WTC11 (cell line): Measurements from ENCODE around the gene TRMT11. TPM values are rescaled to one million over a fixed set of nuclear protein-coding genes. Genes with fewer than 3 reads are reported as not detected.

Experiments used
- ATAC-seq: fragments of 200-7000 bp; cut with Tn5 transposase; 2 replicates; pipeline ENCODE4 v1.10.0; 2021; ENCODE audit warnings: mild to moderate bottlenecking, moderate library complexity
- CTCF ChIA-PET: fragments of 300-600 bp; sonication (Branson Sonifier 250); formaldehyde crosslinking; loops from one replicate; lab custom pipeline; 2021; ENCODE audit warnings: antibody characterized with exemption; lab: Charles Lee
- POLR2A ChIA-PET: fragments of 350-600 bp; sonication (Branson Sonifier 250); formaldehyde crosslinking; loops from one replicate; lab custom pipeline; 2021; ENCODE audit warnings: antibody characterized with exemption; lab: Charles Lee
- DNase-seq: peaks from one replicate; pipeline ENCODE4 v3.0.0; 2021; ENCODE audit warnings: low spot score
- H3K27ac Mint-ChIP-seq: 2 replicates; pipeline ENCODE4 v1.8.0; 2021; ENCODE audit warnings: mixed read lengths
- H3K27me3 Mint-ChIP-seq: 2 replicates; pipeline ENCODE4 v1.8.0; 2021; ENCODE audit warnings: low read depth, mild to moderate bottlenecking, moderate library complexity, mixed read lengths
- H3K36me3 Mint-ChIP-seq: 2 replicates; pipeline ENCODE4 v1.8.0; 2021; ENCODE audit warnings: mixed read lengths
- H3K4me1 Mint-ChIP-seq: 2 replicates; pipeline ENCODE4 v1.8.0; 2022; ENCODE audit warnings: mixed read lengths
- H3K4me3 Mint-ChIP-seq: 2 replicates; pipeline ENCODE4 v1.8.0; 2021; ENCODE audit warnings: mild to moderate bottlenecking, moderate library complexity, mixed read lengths
- H3K9me3 Mint-ChIP-seq: 2 replicates; pipeline ENCODE4 v1.8.0; 2021; ENCODE audit warnings: mixed read lengths
- FOXJ3 ChIP-seq: sonication (generic); formaldehyde crosslinking; IDR thresholded peaks from 2 replicates; pipeline ENCODE4 v1.9.0; 2021; ENCODE audit warnings: missing genetic modification reagents, mild to moderate bottlenecking, borderline replicate concordance
- GABPB1 ChIP-seq: sonication (generic); formaldehyde crosslinking; IDR thresholded peaks from 2 replicates; pipeline ENCODE4 v1.8.1; 2023; ENCODE audit warnings: mild to moderate bottlenecking, missing genetic modification reagents
- GTF2I ChIP-seq: fragments of 250-450 bp; sonication (Bioruptor Pico); conservative IDR thresholded peaks from 2 replicates; pipeline ENCODE4 v1.4.0; 2021; ENCODE audit warnings: mild to moderate bottlenecking
- HMGA2 ChIP-seq: fragments of 250-450 bp; sonication (Bioruptor Pico); IDR thresholded peaks from 2 replicates; pipeline ENCODE4 v1.4.0; 2021; ENCODE audit warnings: mild to moderate bottlenecking, moderate library complexity
- JAZF1 ChIP-seq: fragments of 250-450 bp; sonication (Bioruptor Pico); IDR thresholded peaks from 2 replicates; pipeline ENCODE4 v1.9.0; 2021; ENCODE audit warnings: moderate library complexity, mild to moderate bottlenecking, inconsistent platforms
- KAT7 ChIP-seq: sonication (generic); formaldehyde crosslinking; IDR thresholded peaks from 2 replicates; pipeline ENCODE4 v1.8.1; 2023; ENCODE audit warnings: missing genetic modification reagents, mild to moderate bottlenecking, borderline replicate concordance
- NR2C2 ChIP-seq: sonication (generic); formaldehyde crosslinking; IDR thresholded peaks from 2 replicates; pipeline ENCODE4 v1.8.0; 2022; ENCODE audit warnings: mild to moderate bottlenecking, missing genetic modification reagents
- PRRX2 ChIP-seq: fragments of 250-450 bp; sonication (Bioruptor Pico); IDR thresholded peaks from 2 replicates; pipeline ENCODE4 v1.8.0; 2021; ENCODE audit warnings: mild to moderate bottlenecking
- RELA ChIP-seq: sonication (generic); formaldehyde crosslinking; IDR thresholded peaks from 2 replicates; pipeline ENCODE4 v1.8.1; 2022; ENCODE audit warnings: missing genetic modification reagents, mild to moderate bottlenecking, borderline replicate concordance
- TEAD4 ChIP-seq: sonication (generic); formaldehyde crosslinking; IDR thresholded peaks from 2 replicates; pipeline ENCODE4 v1.8.0; 2022; ENCODE audit warnings: mild to moderate bottlenecking, missing genetic modification reagents
- ZNF138 ChIP-seq: sonication (generic); formaldehyde crosslinking; conservative IDR thresholded peaks from 2 replicates; pipeline ENCODE4 v1.8.1; 2022; ENCODE audit warnings: mild to moderate bottlenecking, moderate library complexity, missing genetic modification reagents
- ZSCAN18 ChIP-seq: fragments of 250-450 bp; sonication (Bioruptor Pico); IDR thresholded peaks from 2 replicates; pipeline ENCODE4 v2.1.2; 2022; ENCODE audit warnings: mild to moderate bottlenecking, moderate library complexity
- total RNA-seq: library from RNA; stranded (reverse); gene quantifications from 3 replicates; pipeline ENCODE4 v1.2.3, GENCODE V29; 2021
- TF ChIP-seq, protein P1 (sequence below): sonication (generic); formaldehyde crosslinking; IDR thresholded peaks from 2 replicates; pipeline ENCODE4 v1.8.0; 2022; ENCODE audit warnings: mild to moderate bottlenecking, missing genetic modification reagents
- TF ChIP-seq, protein P2 (sequence below): sonication (generic); formaldehyde crosslinking; IDR thresholded peaks from 2 replicates; pipeline ENCODE4 v1.8.0; 2023; ENCODE audit warnings: missing genetic modification reagents, mild to moderate bottlenecking, borderline replicate concordance
- TF ChIP-seq, protein P3 (sequence below): sonication (generic); formaldehyde crosslinking; IDR thresholded peaks from 2 replicates; pipeline ENCODE4 v1.8.1; 2022; ENCODE audit warnings: low read depth, missing genetic modification reagents, borderline replicate concordance
- TF ChIP-seq, protein P4 (sequence below): fragments of 250-450 bp; sonication (Bioruptor Pico); IDR thresholded peaks from 2 replicates; pipeline ENCODE4 v1.8.0; 2021; ENCODE audit warnings: mild to moderate bottlenecking

Gene TRMT11
- total RNA-seq, 1 experiment from 2014 or later = 32.3 TPM

DNA sequence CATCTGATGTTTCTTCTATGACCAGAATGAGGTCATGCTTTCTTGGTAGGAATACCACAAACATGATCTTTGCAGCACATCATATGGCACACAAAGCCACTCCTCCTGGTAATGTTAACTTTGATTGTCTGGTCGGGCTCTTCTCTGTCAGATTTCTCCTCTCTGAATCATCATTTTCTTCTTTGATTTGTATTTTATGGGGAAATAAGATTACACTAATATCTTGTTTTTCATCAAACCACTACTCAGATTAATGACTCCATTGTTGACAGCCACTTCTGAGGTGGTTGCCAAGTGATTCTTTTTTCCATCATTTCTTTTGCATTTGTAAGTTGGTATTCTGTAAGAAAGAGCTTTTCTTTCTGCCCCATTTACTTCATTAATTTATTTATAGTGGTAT lies 29.5 kb downstream of the TRMT11 start:
- Mint-ChIP-seq H3K4me3 (no peak overlapping the region), H3K27me3 (no peaks in the 10 kb centered on the region), H3K27ac (no peak overlapping the region), H3K4me1 (no peaks in the 10 kb centered on the region), H3K36me3 (peaks cover 52% of the 10 kb centered on the region), H3K9me3 (no peaks in the 10 kb centered on the region)
- POLR2A ChIA-PET = no interaction called here
- TF ChIP-seq, protein P1, sequence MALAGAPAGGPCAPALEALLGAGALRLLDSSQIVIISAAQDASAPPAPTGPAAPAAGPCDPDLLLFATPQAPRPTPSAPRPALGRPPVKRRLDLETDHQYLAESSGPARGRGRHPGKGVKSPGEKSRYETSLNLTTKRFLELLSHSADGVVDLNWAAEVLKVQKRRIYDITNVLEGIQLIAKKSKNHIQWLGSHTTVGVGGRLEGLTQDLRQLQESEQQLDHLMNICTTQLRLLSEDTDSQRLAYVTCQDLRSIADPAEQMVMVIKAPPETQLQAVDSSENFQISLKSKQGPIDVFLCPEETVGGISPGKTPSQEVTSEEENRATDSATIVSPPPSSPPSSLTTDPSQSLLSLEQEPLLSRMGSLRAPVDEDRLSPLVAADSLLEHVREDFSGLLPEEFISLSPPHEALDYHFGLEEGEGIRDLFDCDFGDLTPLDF (CRISPR knock-in tag) = no peak
- TF ChIP-seq GABPB1 (no peak), FOXJ3 (CRISPR knock-in tag) (no peak), KAT7 (no peak), PRRX2 (no peak), GTF2I (no peak), HMGA2 (CRISPR knock-in tag) (no peak), NR2C2 (no peak), ZSCAN18 (CRISPR knock-in tag) (no peak), RELA (CRISPR knock-in tag) (no peak)
- TF ChIP-seq, protein P2, sequence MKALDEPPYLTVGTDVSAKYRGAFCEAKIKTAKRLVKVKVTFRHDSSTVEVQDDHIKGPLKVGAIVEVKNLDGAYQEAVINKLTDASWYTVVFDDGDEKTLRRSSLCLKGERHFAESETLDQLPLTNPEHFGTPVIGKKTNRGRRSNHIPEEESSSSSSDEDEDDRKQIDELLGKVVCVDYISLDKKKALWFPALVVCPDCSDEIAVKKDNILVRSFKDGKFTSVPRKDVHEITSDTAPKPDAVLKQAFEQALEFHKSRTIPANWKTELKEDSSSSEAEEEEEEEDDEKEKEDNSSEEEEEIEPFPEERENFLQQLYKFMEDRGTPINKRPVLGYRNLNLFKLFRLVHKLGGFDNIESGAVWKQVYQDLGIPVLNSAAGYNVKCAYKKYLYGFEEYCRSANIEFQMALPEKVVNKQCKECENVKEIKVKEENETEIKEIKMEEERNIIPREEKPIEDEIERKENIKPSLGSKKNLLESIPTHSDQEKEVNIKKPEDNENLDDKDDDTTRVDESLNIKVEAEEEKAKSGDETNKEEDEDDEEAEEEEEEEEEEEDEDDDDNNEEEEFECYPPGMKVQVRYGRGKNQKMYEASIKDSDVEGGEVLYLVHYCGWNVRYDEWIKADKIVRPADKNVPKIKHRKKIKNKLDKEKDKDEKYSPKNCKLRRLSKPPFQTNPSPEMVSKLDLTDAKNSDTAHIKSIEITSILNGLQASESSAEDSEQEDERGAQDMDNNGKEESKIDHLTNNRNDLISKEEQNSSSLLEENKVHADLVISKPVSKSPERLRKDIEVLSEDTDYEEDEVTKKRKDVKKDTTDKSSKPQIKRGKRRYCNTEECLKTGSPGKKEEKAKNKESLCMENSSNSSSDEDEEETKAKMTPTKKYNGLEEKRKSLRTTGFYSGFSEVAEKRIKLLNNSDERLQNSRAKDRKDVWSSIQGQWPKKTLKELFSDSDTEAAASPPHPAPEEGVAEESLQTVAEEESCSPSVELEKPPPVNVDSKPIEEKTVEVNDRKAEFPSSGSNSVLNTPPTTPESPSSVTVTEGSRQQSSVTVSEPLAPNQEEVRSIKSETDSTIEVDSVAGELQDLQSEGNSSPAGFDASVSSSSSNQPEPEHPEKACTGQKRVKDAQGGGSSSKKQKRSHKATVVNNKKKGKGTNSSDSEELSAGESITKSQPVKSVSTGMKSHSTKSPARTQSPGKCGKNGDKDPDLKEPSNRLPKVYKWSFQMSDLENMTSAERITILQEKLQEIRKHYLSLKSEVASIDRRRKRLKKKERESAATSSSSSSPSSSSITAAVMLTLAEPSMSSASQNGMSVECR = no peak
- TF ChIP-seq, protein P3, sequence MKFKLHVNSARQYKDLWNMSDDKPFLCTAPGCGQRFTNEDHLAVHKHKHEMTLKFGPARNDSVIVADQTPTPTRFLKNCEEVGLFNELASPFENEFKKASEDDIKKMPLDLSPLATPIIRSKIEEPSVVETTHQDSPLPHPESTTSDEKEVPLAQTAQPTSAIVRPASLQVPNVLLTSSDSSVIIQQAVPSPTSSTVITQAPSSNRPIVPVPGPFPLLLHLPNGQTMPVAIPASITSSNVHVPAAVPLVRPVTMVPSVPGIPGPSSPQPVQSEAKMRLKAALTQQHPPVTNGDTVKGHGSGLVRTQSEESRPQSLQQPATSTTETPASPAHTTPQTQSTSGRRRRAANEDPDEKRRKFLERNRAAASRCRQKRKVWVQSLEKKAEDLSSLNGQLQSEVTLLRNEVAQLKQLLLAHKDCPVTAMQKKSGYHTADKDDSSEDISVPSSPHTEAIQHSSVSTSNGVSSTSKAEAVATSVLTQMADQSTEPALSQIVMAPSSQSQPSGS (CRISPR knock-in tag) = no peak
- DNase-seq = no peak
- CTCF ChIA-PET = no interaction called here
- no peak for ATAC-seq

- Mint-ChIP-seq H3K9me3 (no peaks in the 10 kb centered on the region), H3K4me3 (no peak overlapping the region), H3K4me1 (no peaks in the 10 kb centered on the region), H3K36me3 (peaks cover 54% of the 10 kb centered on the region), H3K27ac (no peak overlapping the region), H3K27me3 (no peaks in the 10 kb centered on the region)
- ChIA-PET POLR2A (no interaction called here), CTCF (no interaction called here)
- ATAC-seq = no peak
- no peak for DNase-seq
- TF ChIP-seq JAZF1 (CRISPR knock-in tag) (no peak), ZNF138 (CRISPR knock-in tag) (no peak), TEAD4 (CRISPR knock-in tag) (no peak)
- TF ChIP-seq, protein P4, sequence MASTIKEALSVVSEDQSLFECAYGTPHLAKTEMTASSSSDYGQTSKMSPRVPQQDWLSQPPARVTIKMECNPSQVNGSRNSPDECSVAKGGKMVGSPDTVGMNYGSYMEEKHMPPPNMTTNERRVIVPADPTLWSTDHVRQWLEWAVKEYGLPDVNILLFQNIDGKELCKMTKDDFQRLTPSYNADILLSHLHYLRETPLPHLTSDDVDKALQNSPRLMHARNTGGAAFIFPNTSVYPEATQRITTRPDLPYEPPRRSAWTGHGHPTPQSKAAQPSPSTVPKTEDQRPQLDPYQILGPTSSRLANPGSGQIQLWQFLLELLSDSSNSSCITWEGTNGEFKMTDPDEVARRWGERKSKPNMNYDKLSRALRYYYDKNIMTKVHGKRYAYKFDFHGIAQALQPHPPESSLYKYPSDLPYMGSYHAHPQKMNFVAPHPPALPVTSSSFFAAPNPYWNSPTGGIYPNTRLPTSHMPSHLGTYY = no peak
Observed at GRCh38 chr6:126016591-126016990, 30.3 kb downstream of the TRMT11 start.
